Neural crest cell (in vitro differentiated cells): ENCODE results near the gene FBF1. TPM values are rescaled to one million over a fixed set of nuclear protein-coding genes. Genes with fewer than 3 reads are reported as not detected.
A peak's percentile ranks its signal among the peaks of the same experiment; 100 is the strongest.

ENCODE experiments used
- DNase-seq: peaks from one replicate; pipeline ENCODE4 v3.0.0; 2021; ENCODE audit warnings: low read depth, mixed read lengths, low spot score
- H3K27ac Mint-ChIP-seq: one replicate; pipeline ENCODE4 v1.8.0; 2021; ENCODE audit warnings: mild to moderate bottlenecking, mixed read lengths; ENCODE audit not compliant: unreplicated experiment
- H3K27me3 Mint-ChIP-seq: 2 replicates; pipeline ENCODE4 v1.8.0; 2021; ENCODE audit warnings: low read depth, mild to moderate bottlenecking, mixed read lengths
- H3K36me3 Mint-ChIP-seq: 2 replicates; pipeline ENCODE4 v1.8.0; 2021; ENCODE audit warnings: low read depth, mild to moderate bottlenecking, mixed read lengths
- H3K4me1 Mint-ChIP-seq: 2 replicates; pipeline ENCODE4 v1.8.0; 2021; ENCODE audit warnings: mixed read lengths
- H3K4me3 Mint-ChIP-seq: one replicate; pipeline ENCODE4 v1.8.0; 2021; ENCODE audit warnings: mild to moderate bottlenecking, mixed read lengths
- H3K9me3 Mint-ChIP-seq: 2 replicates; pipeline ENCODE4 v1.8.0; 2021; ENCODE audit warnings: mixed read lengths
- CTCF ChIP-seq: fragments of 200-600 bp; sonication (generic); conservative IDR thresholded peaks from 2 replicates; pipeline ENCODE4 v1.5.0; 2021; ENCODE audit warnings: antibody characterized with exemption, mild to moderate bottlenecking
- total RNA-seq: library from RNA; stranded (reverse); gene quantifications from 2 replicates; pipeline ENCODE4 v1.2.1, GENCODE V29; 2021

Gene FBF1
- total RNA-seq, 1 donor from 2014 or later: 25.9 TPM

- Mint-ChIP-seq H3K4me1 (peaks cover 28% of the 10 kb centered on the region), H3K27me3 (peaks cover 6% of the 10 kb centered on the region), H3K4me3 (peak overlapping the region; percentile 74), H3K36me3 (peaks cover 4% of the 10 kb centered on the region), H3K27ac (no peak overlapping the region), H3K9me3 (no peaks in the 10 kb centered on the region)
- no peak for DNase-seq
- no peak for TF ChIP-seq CTCF
These were observed 46.7 kb downstream of the FBF1 start for GRCh38 chr17:75894049-75894733.

GRCh38 chr17:75893305-75894048 lies 47.4 kb downstream of the FBF1 start:
- H3K36me3 Mint-ChIP-seq: peaks cover 4% of the 10 kb centered on the region
- no peaks in the 10 kb centered on the region for H3K9me3 Mint-ChIP-seq
- H3K27ac Mint-ChIP-seq: no peak overlapping the region
- TF ChIP-seq CTCF: no peak
- peaks cover 6% of the 10 kb centered on the region for H3K27me3 Mint-ChIP-seq
- H3K4me1 Mint-ChIP-seq: peaks cover 28% of the 10 kb centered on the region
- DNase-seq: no peak
- H3K4me3 Mint-ChIP-seq: peak overlapping the region; percentile 74

GRCh38 chr17:75892556-75893224 lies 48.2 kb downstream of the FBF1 start:
- no peak for DNase-seq
- Mint-ChIP-seq H3K9me3 (no peaks in the 10 kb centered on the region), H3K4me3 (no peak overlapping the region), H3K36me3 (peaks cover 4% of the 10 kb centered on the region), H3K27me3 (peaks cover 6% of the 10 kb centered on the region), H3K27ac (no peak overlapping the region), H3K4me1 (peaks cover 27% of the 10 kb centered on the region)
- TF ChIP-seq CTCF: no peak

- Mint-ChIP-seq H3K36me3 (peaks cover 4% of the 10 kb centered on the region), H3K4me1 (peaks cover 21% of the 10 kb centered on the region), H3K4me3 (peak overlapping the region; percentile 12), H3K27me3 (peaks cover 6% of the 10 kb centered on the region), H3K27ac (peak overlapping the region; percentile 50), H3K9me3 (no peaks in the 10 kb centered on the region)
- DNase-seq: no peak
- no peak for TF ChIP-seq CTCF
These were observed 49.0 kb downstream of the FBF1 start for GRCh38 chr17:75891605-75892555.
